ENCODE data around the gene SPA17. TPM values are rescaled to one million over a fixed set of nuclear protein-coding genes. Genes with fewer than 3 reads are reported as not detected.

Gene SPA17
- polyA plus RNA-seq, 3 donors, result 0.75 to 6.7 (median 4.2) TPM

- Histone ChIP-seq H4K20me1 (ENCODE audit: insufficient read depth, low read length) (peaks cover 54% of the 10 kb centered on the region), H3K27me3 (ENCODE audit: control insufficient read depth in 2 of 2, insufficient read depth in 2 of 2, low read length in 2 of 2) (no peaks in the 10 kb centered on the region), H3K9me3 (replicated peaks in 1 of 2; ENCODE audit: control insufficient read depth in 1 of 2, insufficient read depth in 1 of 2, low read length in 2 of 2) (no peaks in the 10 kb centered on the region), H3K4me1 (ENCODE audit: control insufficient read depth in 1 of 2, insufficient read depth in 2 of 2, low read length in 2 of 2) (peaks cover 59 to 78% of the 10 kb centered on the region in 2 donors), H3K36me3 (replicated peaks in 1 of 2; ENCODE audit: control insufficient read depth in 1 of 2, insufficient read depth in 2 of 2, low read length in 2 of 2) (peaks cover 13 to 21% of the 10 kb centered on the region in 2 donors), H3K4me2 (replicated peaks; ENCODE audit: extremely low read depth, low read length, poor library complexity, severe bottlenecking) (no peak overlapping the region), H2AFZ (ENCODE audit: insufficient read depth, low read depth, low read length, poor library complexity, severe bottlenecking) (no peak overlapping the region), H3K4me3 (replicated peaks in 1 of 3; ENCODE audit: low read depth in 2 of 3, low read length in 3 of 3) (no peak overlapping the region), H3K9ac (ENCODE audit: insufficient read depth, low read length, poor library complexity, severe bottlenecking) (no peak overlapping the region), H3K27ac (ENCODE audit: low read depth in 1 of 2, low read length in 2 of 2) (no peak overlapping the region), H3K79me2 (ENCODE audit: insufficient read depth, low read length) (peaks cover 44% of the 10 kb centered on the region)
- H3K4me1 Mint-ChIP-seq, result peaks cover 72% of the 10 kb centered on the region
- no peak overlapping the region for H3K27ac Mint-ChIP-seq
- H3K9me3 Mint-ChIP-seq, result peaks cover 0 to 3% (median 0%) of the 10 kb centered on the region in 7 donors
- no peak overlapping the region for H3K4me3 Mint-ChIP-seq
- DNase-seq, result no peak
- intact Hi-C loops (cut with micrococcal nuclease), result no loop called here
- peaks cover 19 to 28% of the 10 kb centered on the region in 2 donors for H3K36me3 Mint-ChIP-seq
- TF ChIP-seq, protein P1, sequence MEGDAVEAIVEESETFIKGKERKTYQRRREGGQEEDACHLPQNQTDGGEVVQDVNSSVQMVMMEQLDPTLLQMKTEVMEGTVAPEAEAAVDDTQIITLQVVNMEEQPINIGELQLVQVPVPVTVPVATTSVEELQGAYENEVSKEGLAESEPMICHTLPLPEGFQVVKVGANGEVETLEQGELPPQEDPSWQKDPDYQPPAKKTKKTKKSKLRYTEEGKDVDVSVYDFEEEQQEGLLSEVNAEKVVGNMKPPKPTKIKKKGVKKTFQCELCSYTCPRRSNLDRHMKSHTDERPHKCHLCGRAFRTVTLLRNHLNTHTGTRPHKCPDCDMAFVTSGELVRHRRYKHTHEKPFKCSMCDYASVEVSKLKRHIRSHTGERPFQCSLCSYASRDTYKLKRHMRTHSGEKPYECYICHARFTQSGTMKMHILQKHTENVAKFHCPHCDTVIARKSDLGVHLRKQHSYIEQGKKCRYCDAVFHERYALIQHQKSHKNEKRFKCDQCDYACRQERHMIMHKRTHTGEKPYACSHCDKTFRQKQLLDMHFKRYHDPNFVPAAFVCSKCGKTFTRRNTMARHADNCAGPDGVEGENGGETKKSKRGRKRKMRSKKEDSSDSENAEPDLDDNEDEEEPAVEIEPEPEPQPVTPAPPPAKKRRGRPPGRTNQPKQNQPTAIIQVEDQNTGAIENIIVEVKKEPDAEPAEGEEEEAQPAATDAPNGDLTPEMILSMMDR (IDR thresholded peaks at IDR 0.05), result no peak
- H3K27me3 Mint-ChIP-seq (ENCODE audit: low read depth in 3 of 3), result peaks cover 0 to 6% (median 2%) of the 10 kb centered on the region in 3 donors
- WGBS (ENCODE audit: insufficient coverage), result 100% methylated on average over 1 of the region's 2 CpGs
These were observed 68.9 kb downstream of the SPA17 start for GRCh38 chr11:124742555-124742954.

- Mint-ChIP-seq H3K4me3 (no peak overlapping the region), H3K27ac (peak overlapping the region in 1 of 7 donors; percentile 20), H3K36me3 (peaks cover 19 to 28% of the 10 kb centered on the region in 2 donors), H3K4me1 (peaks cover 71% of the 10 kb centered on the region), H3K27me3 (ENCODE audit: low read depth in 3 of 3) (peaks cover 0 to 3% (median under 1%) of the 10 kb centered on the region in 3 donors), H3K9me3 (peaks cover 0 to 3% (median 0%) of the 10 kb centered on the region in 7 donors)
- Histone ChIP-seq H3K36me3 (replicated peaks in 1 of 2; ENCODE audit: control insufficient read depth in 1 of 2, insufficient read depth in 2 of 2, low read length in 2 of 2) (peaks cover 13 to 21% of the 10 kb centered on the region in 2 donors), H2AFZ (ENCODE audit: insufficient read depth, low read depth, low read length, poor library complexity, severe bottlenecking) (no peak overlapping the region), H4K20me1 (ENCODE audit: insufficient read depth, low read length) (peaks cover 54% of the 10 kb centered on the region), H3K4me1 (ENCODE audit: control insufficient read depth in 1 of 2, insufficient read depth in 2 of 2, low read length in 2 of 2) (peaks cover 55 to 76% of the 10 kb centered on the region in 2 donors), H3K27ac (ENCODE audit: low read depth in 1 of 2, low read length in 2 of 2) (no peak overlapping the region), H3K79me2 (ENCODE audit: insufficient read depth, low read length) (peaks cover 44% of the 10 kb centered on the region), H3K9me3 (replicated peaks in 1 of 2; ENCODE audit: control insufficient read depth in 1 of 2, insufficient read depth in 1 of 2, low read length in 2 of 2) (no peaks in the 10 kb centered on the region), H3K9ac (ENCODE audit: insufficient read depth, low read length, poor library complexity, severe bottlenecking) (no peak overlapping the region), H3K4me2 (replicated peaks; ENCODE audit: extremely low read depth, low read length, poor library complexity, severe bottlenecking) (no peak overlapping the region), H3K4me3 (replicated peaks in 1 of 3; ENCODE audit: low read depth in 2 of 3, low read length in 3 of 3) (no peak overlapping the region), H3K27me3 (ENCODE audit: control insufficient read depth in 2 of 2, insufficient read depth in 2 of 2, low read length in 2 of 2) (no peaks in the 10 kb centered on the region)
- TF ChIP-seq, protein P1 (IDR thresholded peaks at IDR 0.05), result no peak
- intact Hi-C loops (cut with micrococcal nuclease), result no loop called here
- no peak for DNase-seq
- no CpG with 5 or more reads among the region's 6 CpGs for WGBS (ENCODE audit: insufficient coverage)
These were observed 69.3 kb downstream of the SPA17 start for GRCh38 chr11:124743050-124743449.

All from CD14-positive monocyte (primary cell).